Stimulated activated naive CD4-positive, alpha-beta T cell (primary cell): Measurements from ENCODE around the gene GPR82.
"Not testable (repeated sequence)": the region's sequence is repeated elsewhere in the genome, so short reads cannot be mapped to it uniquely, and the experiment has no call there.

Source experiments
- DNase-seq, 6 experiments: peaks; one replicate each; lab custom pipeline; 2025; lab: John Stamatoyannopoulos, UW

The GPR82 gene

DNA sequence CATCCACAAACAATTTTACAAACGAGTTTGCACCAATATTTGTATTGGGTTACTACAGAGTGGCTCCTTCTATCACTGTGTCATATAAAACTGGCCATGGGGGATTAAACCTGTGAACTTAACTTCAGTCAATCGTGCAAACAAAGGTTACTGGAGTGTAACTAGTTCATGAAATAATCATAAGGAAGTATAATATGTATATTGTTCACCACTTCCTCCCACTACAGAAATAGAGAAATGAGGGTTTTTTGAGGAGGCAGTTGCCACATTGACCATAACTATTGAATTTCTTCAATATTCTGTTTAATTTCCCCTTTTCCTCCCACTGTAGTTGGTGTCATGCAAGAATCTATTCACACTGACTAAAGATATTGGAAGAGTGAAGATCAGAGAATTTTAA, at the start of gene GPR82:
TSS of gene GPR82 (plus strand) at position 356 of the 400 bp plus-strand sequence. CDS start 2,846 bp downstream, outside the sequence.
- no peak for DNase-seq

GRCh38 chrX:41676361-41676760, 47.6 kb upstream of the GPR82 start:
- not testable (repeated sequence) for DNase-seq

GRCh38 chrX:41677183-41678060, 46.6 kb upstream of the GPR82 start:
- no peak for DNase-seq

- no peak for DNase-seq
These were observed 39.8 kb upstream of the GPR82 start for GRCh38 chrX:41684138-41684537.

GRCh38 chrX:41684940-41685339, 39.0 kb upstream of the GPR82 start:
- DNase-seq = no peak

DNA sequence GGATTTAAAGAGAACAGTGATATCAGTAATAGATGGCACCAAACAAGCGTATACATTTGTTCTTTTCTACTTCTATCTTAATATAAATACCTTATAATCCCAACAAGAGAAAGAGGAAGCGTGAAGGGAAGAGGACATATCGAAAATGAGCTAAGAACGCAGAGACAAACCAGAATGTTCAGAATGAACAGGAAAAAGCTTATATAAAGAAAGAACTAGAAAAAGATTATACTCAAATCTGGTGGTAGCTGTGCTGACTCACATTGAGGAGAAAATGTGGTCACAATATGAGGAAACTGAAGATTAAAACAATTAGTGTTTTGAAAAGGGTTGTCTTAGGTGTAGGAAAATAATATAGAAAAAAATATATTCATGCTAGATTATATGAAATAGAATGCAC, 37.2 kb upstream of the GPR82 start:
- DNase-seq = no peak

GRCh38 chrX:41688156-41688555, 35.8 kb upstream of the GPR82 start:
- no peak for DNase-seq

DNA sequence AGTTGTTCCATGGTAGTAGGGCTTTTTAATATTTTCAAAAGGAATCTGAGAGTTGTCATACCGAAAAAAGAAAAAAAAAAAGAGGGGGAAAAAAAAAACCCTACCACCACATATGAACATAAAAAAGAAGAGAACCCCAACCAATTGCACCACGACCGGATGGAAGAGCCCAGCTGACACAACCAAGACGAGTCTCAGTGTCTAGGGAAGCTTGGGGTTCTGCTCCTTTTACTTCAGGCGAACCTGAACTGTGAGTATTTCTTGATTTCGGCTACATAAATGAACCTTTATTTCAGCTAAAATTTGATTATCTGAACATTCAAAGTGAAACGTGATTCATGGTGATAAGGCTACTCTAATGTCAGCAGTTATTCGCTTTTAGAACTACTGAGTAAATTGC, 35.1 kb upstream of the GPR82 start, which contains the start of gene GPR34:
TSS of gene GPR34 (plus strand) at position 139 of the 400 bp plus-strand sequence. CDS start 6,661 bp downstream, outside the sequence.
- peak in 1 of 6 experiments; percentile 1 for DNase-seq

- DNase-seq = no peak
These were observed 34.3 kb upstream of the GPR82 start for GRCh38 chrX:41689711-41690110.

GRCh38 chrX:41692162-41692749, 31.7 kb upstream of the GPR82 start:
- DNase-seq = no peak

DNA sequence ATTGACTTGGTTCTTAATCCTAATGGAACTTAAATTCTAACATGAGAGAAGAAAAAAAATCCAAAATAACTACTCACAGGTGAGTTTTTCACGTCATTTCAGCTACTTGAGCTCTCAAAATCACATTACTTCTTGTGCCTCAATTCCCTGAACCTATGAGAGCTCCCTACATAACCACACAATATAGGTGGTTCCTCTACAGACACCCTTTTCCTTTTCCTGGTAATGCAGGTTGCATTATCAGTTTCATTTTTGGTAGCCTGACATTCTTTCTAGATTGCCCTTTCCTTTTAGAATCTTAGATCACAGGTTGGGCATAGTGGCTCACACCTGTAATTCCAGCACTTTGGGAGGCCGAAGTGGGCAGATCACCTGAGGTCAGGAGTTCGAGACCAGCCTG, 31.0 kb upstream of the GPR82 start:
- no peak for DNase-seq

DNA sequence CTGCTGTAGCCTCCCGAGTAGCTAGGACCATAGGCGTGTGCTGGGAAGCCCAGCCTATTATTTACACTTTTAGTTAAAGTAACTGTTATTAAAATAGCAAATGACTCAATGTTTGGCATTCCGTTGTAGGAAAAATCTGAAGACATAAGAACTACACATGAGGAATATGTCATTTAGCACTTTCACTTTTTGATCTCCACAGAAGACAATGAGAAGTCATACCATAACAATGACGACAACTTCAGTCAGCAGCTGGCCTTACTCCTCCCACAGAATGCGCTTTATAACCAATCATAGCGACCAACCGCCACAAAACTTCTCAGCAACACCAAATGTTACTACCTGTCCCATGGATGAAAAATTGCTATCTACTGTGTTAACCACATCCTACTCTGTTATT, 28.6 kb upstream of the GPR82 start:
- no peak for DNase-seq

GRCh38 chrX:41703574-41704029, 20.4 kb upstream of the GPR82 start:
- DNase-seq = no peak

GRCh38 chrX:41705042-41705441, 18.9 kb upstream of the GPR82 start:
- DNase-seq = no peak

DNA sequence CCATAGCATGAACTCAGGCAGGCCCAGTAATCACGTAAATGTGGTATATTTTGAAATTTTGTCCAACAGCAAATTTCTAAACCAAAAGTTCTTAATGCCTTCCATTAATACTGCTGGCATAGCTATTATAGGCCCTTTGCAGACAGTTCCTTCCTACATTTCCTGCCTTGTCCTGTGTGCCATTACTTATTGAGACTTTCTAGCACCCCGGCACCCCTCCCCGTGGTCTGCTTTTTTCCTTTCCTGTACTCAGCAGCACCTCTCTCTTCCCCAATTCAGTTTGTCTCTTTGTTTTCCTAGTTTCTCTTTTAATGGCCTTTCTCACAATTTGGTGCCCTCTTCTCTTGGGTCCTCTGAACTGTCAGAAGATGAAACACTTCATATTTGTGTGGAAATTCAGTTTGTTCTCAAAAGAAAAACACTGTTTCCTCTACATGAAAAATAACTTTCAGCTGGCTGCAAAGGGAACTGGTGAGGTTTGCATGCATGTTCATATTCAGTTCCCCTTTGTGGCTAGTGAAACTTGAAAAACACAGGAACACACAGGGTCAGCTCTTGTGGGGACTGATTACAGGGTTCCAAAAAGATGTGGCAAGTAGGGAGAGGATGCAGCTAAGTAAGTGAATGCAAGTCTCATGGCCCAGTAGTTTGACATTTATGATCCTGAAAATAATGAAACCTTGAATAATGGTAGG, 18.2 kb upstream of the GPR82 start:
- DNase-seq = no peak

GRCh38 chrX:41707218-41707617, 16.8 kb upstream of the GPR82 start:
- DNase-seq = no peak

DNA sequence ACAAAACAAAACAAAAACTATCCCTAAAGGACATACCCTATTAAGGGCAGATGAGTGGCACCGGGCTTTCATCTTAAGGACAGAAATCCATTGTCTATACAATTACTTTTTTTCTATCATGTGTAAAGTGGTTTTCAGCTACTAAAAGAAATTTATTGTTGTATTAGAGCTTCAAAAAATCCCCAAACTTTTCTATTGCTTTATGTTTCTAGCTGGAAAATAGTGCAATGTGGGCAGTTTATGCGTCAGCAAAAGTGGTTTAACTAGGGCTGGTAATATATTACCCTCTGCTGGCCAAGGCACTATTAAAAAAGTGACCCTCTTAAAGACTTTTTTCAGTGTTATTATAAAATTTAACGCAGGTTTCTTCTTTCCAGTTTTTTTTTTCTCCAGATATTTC, 15.5 kb upstream of the GPR82 start:
- no peak for DNase-seq

DNA sequence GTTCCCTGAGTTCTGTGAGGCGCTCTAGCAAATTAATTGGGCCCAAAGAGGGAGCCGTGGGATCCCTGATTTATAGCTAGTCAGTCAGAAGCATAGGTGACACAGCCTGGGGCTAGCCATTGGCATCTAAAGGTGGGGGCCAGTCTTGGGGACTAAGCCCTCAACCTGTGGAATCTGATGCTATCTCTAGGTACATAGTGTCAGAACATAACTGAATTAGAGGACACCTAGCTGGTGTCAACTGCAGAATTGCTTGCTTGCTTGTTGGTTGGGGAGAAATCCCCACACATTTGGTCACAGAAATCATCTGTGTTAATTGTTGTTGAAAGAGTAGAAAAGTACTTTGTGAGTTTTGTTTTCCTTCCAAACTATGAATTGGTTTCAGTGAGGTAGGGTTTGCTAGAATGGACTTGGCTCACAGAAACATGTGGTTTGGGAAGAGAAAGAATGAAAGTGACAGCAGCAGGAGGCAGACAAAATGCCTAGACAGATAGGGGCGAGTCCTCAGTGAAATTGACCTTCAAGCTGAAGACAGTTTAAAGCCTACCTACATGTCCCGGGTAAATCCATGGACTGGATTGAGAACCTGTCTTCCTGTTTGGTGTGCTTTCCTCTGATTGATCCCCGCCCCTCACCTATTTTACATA, 12.8 kb upstream of the GPR82 start:
- DNase-seq = no peak

DNA sequence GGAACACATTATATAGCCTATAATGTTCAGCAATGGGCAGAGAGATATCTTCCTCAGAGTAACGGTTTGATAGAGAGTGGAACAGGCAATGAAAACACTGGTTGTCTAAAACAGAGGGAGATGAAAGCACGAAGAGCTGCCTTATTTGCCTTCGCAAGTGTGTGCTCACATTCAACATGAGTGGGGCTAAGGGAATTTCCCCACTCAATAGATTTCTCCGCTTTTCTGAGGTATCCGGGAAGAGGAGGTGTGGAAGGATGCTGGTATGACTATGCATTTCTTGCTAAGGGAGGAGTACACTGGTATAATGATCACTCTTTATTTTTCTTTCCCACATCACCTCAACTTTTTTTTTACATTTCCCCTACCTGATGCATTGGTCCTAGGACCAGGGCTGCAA, 7.8 kb upstream of the GPR82 start:
- no peak for DNase-seq

DNA sequence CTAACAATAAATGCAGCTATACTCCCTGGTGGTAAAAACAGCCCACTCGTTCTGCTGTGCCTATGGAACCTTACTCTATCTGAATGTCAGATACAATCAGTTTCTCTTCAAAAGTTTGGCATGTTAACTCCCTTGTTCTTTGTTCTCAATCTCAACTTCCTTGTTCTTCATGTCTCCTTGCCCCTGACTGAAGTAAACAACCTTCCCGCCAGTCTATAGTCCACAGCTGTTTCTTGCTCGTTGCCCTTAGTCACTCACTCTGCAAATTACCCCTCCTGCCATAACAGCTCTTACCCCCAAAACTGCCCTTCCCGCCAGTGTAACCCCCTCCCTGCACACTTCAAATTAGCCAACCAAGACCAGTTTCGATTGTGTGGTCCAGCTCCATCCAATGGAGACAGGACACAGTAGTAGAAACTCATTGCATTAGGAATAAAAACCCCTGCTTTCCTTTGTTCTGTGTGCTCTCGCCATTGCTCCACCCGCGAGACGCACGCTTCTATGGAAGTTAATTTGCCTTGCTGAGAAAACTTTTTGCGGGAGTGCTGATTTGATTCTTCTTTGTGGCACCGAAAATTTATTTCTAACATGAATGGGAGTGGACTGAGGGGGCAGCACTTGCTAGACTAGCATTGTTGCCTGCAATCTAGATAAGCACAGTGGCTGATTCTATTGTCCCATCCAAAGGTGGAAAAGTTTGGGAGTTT, 7.1 kb upstream of the GPR82 start:
- DNase-seq = no peak

GRCh38 chrX:41718481-41719235, 5.3 kb upstream of the GPR82 start:
- DNase-seq = no peak
